Hepatocyte (in vitro differentiated cells): Measurements from ENCODE around the gene PKN2. TPM values are rescaled to one million over a fixed set of nuclear protein-coding genes. Genes with fewer than 3 reads are reported as not detected.
A peak's percentile ranks its signal among the peaks of the same experiment; 100 is the strongest.

Source experiments
- DNase-seq: peaks from one replicate; pipeline ENCODE4 v3.0.0-alpha.2; 2016; ENCODE audit warnings: low spot score
- H2AFZ ChIP-seq: fragments of 200-600 bp; sonication (generic); 2 replicates; pipeline ENCODE4 v1.6.0; 2016; ENCODE audit warnings: antibody characterized with exemption, mild to moderate bottlenecking
- H3K27ac ChIP-seq: fragments of 200-600 bp; sonication (generic); 2 replicates; pipeline ENCODE4 v1.5.1; 2016; ENCODE audit warnings: mild to moderate bottlenecking
- H3K27me3 ChIP-seq: fragments of 200-600 bp; sonication (generic); 2 replicates; pipeline ENCODE4 v1.6.1; 2016
- H3K36me3 ChIP-seq: fragments of 200-600 bp; sonication (generic); replicated peaks from 2 replicates; pipeline ENCODE4 v1.5.1; 2016; ENCODE audit warnings: low read depth; ENCODE audit not compliant: insufficient read depth
- H3K4me1 ChIP-seq: fragments of 200-600 bp; sonication (generic); 2 replicates; pipeline ENCODE4 v1.5.1; 2016; ENCODE audit warnings: mild to moderate bottlenecking, moderate library complexity; ENCODE audit not compliant: insufficient read depth
- H3K4me2 ChIP-seq: fragments of 200-600 bp; sonication (generic); 2 replicates; pipeline ENCODE4 v1.6.0; 2016
- H3K4me3 ChIP-seq: fragments of 200-600 bp; sonication (generic); 2 replicates; pipeline ENCODE4 v1.5.1; 2016; ENCODE audit warnings: mild to moderate bottlenecking
- H3K79me2 ChIP-seq: fragments of 200-600 bp; sonication (generic); 2 replicates; pipeline ENCODE4 v1.6.0; 2017; ENCODE audit warnings: mild to moderate bottlenecking
- H3K9me2 ChIP-seq: fragments of 200-600 bp; sonication (generic); replicated peaks from 2 replicates; pipeline ENCODE4 v1.6.0; 2017; ENCODE audit warnings: mild to moderate bottlenecking; ENCODE audit not compliant: insufficient read depth
- H3K9me3 ChIP-seq: fragments of 200-600 bp; sonication (generic); 2 replicates; pipeline ENCODE4 v1.5.1; 2016; ENCODE audit warnings: low read depth, mild to moderate bottlenecking
- H4K20me1 ChIP-seq: fragments of 200-600 bp; sonication (generic); 2 replicates; pipeline ENCODE4 v1.6.0; 2016; ENCODE audit warnings: mild to moderate bottlenecking; ENCODE audit not compliant: insufficient read depth, poor library complexity, severe bottlenecking
- CTCF ChIP-seq: fragments of 200-600 bp; sonication (generic); IDR thresholded peaks from 2 replicates; pipeline ENCODE4 v1.5.1; 2016; ENCODE audit warnings: antibody characterized with exemption, mild to moderate bottlenecking; ENCODE audit not compliant: poor library complexity
- EZH2 ChIP-seq: fragments of 200-600 bp; sonication (generic); IDR thresholded peaks from 2 replicates; pipeline ENCODE4 v1.6.1; 2016; ENCODE audit warnings: antibody characterized with exemption, mild to moderate bottlenecking, borderline replicate concordance
- EZH2phosphoT487 ChIP-seq: fragments of 200-600 bp; sonication (generic); IDR thresholded peaks from one replicate; pipeline ENCODE4 v1.6.1; 2018; ENCODE audit warnings: antibody characterized with exemption, mild to moderate bottlenecking, low read depth, moderate library complexity; ENCODE audit not compliant: unreplicated experiment, severe bottlenecking
- WGBS: methylation state at CpG from one replicate; pipeline ENCODE4 v1.1.6; 2016; ENCODE audit warnings: low lambda C conversion rate; ENCODE audit errors: missing lambda C conversion rate; 5-methylcytosine and 5-hydroxymethylcytosine counted together
- polyA plus RNA-seq: library from polyadenylated mRNA; unstranded; fragments of >200 nt; fragmentation: Nextera tagmentation; extraction: Ambion mirVana; gene quantifications from 2 replicates; pipeline ENCODE4 v1.2.1, GENCODE V29; 2016
- total RNA-seq: library from RNA; depleted of rRNA; stranded (reverse); fragments of >200 nt; gene quantifications from 2 replicates; pipeline ENCODE4 v1.2.3, GENCODE V29; 2014

Gene PKN2
- total and polyA plus RNA-seq, 2 experiments from 2014 or later, result 16.4 to 54.0 TPM

GRCh38 chr1:88646476-88647248, 37.4 kb upstream of the PKN2 start:
- no peak overlapping the region for H3K27ac ChIP-seq
- no peak overlapping the region for H3K4me3 ChIP-seq
- H3K9me3 ChIP-seq, result no peaks in the 10 kb centered on the region
- TF ChIP-seq EZH2phosphoT487 (no peak), CTCF (no peak), EZH2 (no peak)
- H2AFZ ChIP-seq, result no peak overlapping the region
- H3K79me2 ChIP-seq, result no peaks in the 10 kb centered on the region
- no peak for DNase-seq
- no peaks in the 10 kb centered on the region for H3K9me2 ChIP-seq
- H4K20me1 ChIP-seq, result no peaks in the 10 kb centered on the region
- H3K27me3 ChIP-seq, result no peaks in the 10 kb centered on the region
- H3K4me1 ChIP-seq, result no peaks in the 10 kb centered on the region
- no peak overlapping the region for H3K4me2 ChIP-seq
- no peaks in the 10 kb centered on the region for H3K36me3 ChIP-seq

- H3K27me3 ChIP-seq, result no peaks in the 10 kb centered on the region
- H2AFZ ChIP-seq, result no peak overlapping the region
- TF ChIP-seq EZH2phosphoT487 (no peak), EZH2 (no peak), CTCF (no peak)
- no peaks in the 10 kb centered on the region for H3K4me1 ChIP-seq
- H3K4me2 ChIP-seq, result no peak overlapping the region
- no peaks in the 10 kb centered on the region for H3K9me3 ChIP-seq
- no peaks in the 10 kb centered on the region for H3K36me3 ChIP-seq
- peak; percentile 36 for DNase-seq
- no peaks in the 10 kb centered on the region for H4K20me1 ChIP-seq
- WGBS, result 77% methylated on average over 3 of the region's 3 CpGs
- no peaks in the 10 kb centered on the region for H3K79me2 ChIP-seq
- H3K27ac ChIP-seq, result no peak overlapping the region
- no peaks in the 10 kb centered on the region for H3K9me2 ChIP-seq
- H3K4me3 ChIP-seq, result no peak overlapping the region
Observed at GRCh38 chr1:88647249-88647645, 36.8 kb upstream of the PKN2 start.

- Histone ChIP-seq H3K4me3 (no peak overlapping the region), H3K79me2 (no peaks in the 10 kb centered on the region), H3K9me3 (no peaks in the 10 kb centered on the region), H3K27me3 (no peaks in the 10 kb centered on the region), H3K27ac (no peak overlapping the region), H4K20me1 (no peaks in the 10 kb centered on the region), H3K9me2 (no peaks in the 10 kb centered on the region), H3K36me3 (no peaks in the 10 kb centered on the region), H2AFZ (no peak overlapping the region), H3K4me1 (no peaks in the 10 kb centered on the region), H3K4me2 (no peak overlapping the region)
- DNase-seq, result no peak
- WGBS, result 86% methylated on average over 6 of the region's 6 CpGs
- TF ChIP-seq EZH2 (no peak), EZH2phosphoT487 (no peak), CTCF (no peak)
Observed at GRCh38 chr1:88647749-88648415, 36.2 kb upstream of the PKN2 start.
